ENCODE results near the gene XPO4. TPM values are rescaled to one million over a fixed set of nuclear protein-coding genes. Genes with fewer than 3 reads are reported as not detected.
"Not testable (repeated sequence)": the region's sequence is repeated elsewhere in the genome, so short reads cannot be mapped to it uniquely, and the experiment has no call there.

XPO4 gene
- total and polyA plus RNA-seq, 3 donors from 2014 or later: 13.0 to 31.4 (median 27.6) TPM

DNA sequence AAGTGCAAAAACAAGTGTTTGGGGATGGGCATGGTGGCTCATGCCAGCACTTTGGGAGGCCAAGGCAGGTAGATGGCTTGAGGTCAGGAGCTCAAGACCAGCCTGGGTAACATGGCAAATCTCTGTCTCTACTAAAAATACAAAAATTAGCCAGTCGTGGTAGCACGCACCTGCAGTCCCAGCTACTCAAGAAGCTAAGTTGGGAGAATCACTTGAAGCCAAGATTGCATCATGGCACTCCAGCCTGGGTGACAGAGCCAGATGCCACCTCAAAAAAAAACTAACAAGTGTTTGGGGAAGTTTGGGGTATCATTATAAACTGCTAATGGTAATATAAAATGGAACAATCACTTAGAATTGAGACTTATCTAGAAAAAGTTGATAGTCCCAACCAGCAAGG is 24.6 kb downstream of the XPO4 start:
- no peak for DNase-seq
- TF ChIP-seq, protein P1, sequence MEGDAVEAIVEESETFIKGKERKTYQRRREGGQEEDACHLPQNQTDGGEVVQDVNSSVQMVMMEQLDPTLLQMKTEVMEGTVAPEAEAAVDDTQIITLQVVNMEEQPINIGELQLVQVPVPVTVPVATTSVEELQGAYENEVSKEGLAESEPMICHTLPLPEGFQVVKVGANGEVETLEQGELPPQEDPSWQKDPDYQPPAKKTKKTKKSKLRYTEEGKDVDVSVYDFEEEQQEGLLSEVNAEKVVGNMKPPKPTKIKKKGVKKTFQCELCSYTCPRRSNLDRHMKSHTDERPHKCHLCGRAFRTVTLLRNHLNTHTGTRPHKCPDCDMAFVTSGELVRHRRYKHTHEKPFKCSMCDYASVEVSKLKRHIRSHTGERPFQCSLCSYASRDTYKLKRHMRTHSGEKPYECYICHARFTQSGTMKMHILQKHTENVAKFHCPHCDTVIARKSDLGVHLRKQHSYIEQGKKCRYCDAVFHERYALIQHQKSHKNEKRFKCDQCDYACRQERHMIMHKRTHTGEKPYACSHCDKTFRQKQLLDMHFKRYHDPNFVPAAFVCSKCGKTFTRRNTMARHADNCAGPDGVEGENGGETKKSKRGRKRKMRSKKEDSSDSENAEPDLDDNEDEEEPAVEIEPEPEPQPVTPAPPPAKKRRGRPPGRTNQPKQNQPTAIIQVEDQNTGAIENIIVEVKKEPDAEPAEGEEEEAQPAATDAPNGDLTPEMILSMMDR (IDR thresholded peaks at IDR 0.05): no peak
- no peak for TF ChIP-seq POLR2A (IDR thresholded peaks at IDR 0.05)
- Histone ChIP-seq H3K36me3 (ENCODE audit: low read depth, missing control alignments) (no peaks in the 10 kb centered on the region), H3K4me1 (no peaks in the 10 kb centered on the region), H3K27ac (no peak overlapping the region), H3K9me3 (no peaks in the 10 kb centered on the region), H3K4me3 (no peak overlapping the region), H3K27me3 (no peaks in the 10 kb centered on the region)
- intact Hi-C loops (cut with DNase I; ENCODE audit: low total_unique reads): no loop called here
- WGBS, 2 donors: 85 to 92% methylated on average over 2 of the region's 2 CpGs

DNA sequence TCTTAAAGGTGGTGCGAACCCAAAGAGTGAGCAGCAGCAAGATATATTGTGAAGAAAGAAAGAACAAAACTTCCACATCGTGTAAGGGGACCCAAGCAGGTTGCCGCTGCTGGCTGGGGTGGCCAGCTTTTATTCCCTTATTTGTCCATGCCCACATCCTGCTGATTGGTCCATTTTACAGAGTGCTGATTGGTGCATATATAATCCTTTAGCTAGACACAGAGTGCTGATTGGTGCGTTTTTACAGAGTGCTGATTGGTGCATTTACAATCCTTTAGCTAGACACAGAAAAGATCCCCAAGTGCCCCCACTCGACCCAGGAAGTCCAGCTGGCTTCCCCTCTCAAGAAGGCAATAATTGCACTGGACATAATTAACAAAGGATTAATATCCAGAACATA is 25.7 kb downstream of the XPO4 start:
- H3K4me1 ChIP-seq; H3K27ac ChIP-seq; H3K27me3 ChIP-seq; intact Hi-C loops (cut with DNase I; ENCODE audit: low total_unique reads); DNase-seq; H3K9me3 ChIP-seq; H3K4me3 ChIP-seq; H3K36me3 ChIP-seq (ENCODE audit: low read depth, missing control alignments): not testable (repeated sequence)
- WGBS, 2 donors: 89 to 90% methylated on average over 5 of the region's 5 CpGs

GRCh38 chr13:20874439-20874838 is 28.1 kb downstream of the XPO4 start:
- WGBS, 2 donors: 88 to 97% methylated on average over 8 of the region's 8 CpGs
- H3K4me1 ChIP-seq; intact Hi-C loops (cut with DNase I; ENCODE audit: low total_unique reads); H3K27ac ChIP-seq; DNase-seq; H3K36me3 ChIP-seq (ENCODE audit: low read depth, missing control alignments); H3K27me3 ChIP-seq; H3K9me3 ChIP-seq; H3K4me3 ChIP-seq: not testable (repeated sequence)

DNA sequence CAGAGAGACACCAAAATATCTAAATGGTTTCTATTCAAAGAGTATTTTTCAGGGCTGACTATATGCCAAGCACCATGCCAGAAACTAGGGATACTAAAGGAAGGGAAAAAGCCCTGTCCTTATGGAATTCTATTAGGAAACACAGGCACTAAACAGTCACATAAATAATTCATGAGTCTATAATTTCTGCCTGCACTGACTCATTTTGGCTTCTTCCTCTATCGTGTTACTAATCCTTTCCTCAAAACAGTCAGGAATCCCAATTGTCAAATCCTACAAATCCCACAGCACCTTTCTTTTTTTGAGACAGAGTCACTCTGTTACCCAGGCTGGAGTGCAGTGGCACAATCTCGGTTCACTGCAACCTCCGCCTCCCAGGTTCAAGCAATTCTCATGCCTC is 29.2 kb downstream of the XPO4 start:
- H3K36me3 ChIP-seq (ENCODE audit: low read depth, missing control alignments): no peaks in the 10 kb centered on the region
- TF ChIP-seq POLR2A (IDR thresholded peaks at IDR 0.05): no peak
- TF ChIP-seq, protein P1 (IDR thresholded peaks at IDR 0.05): no peak
- no peak for DNase-seq
- 83% methylated on average over 3 of the region's 3 CpGs for WGBS, 2 donors
- no peak overlapping the region for H3K27ac ChIP-seq
- H3K9me3 ChIP-seq: no peaks in the 10 kb centered on the region
- H3K27me3 ChIP-seq: no peaks in the 10 kb centered on the region
- H3K4me1 ChIP-seq: no peaks in the 10 kb centered on the region
- intact Hi-C loops (cut with DNase I; ENCODE audit: low total_unique reads): no loop called here
- no peak overlapping the region for H3K4me3 ChIP-seq

- H3K9me3 ChIP-seq: no peaks in the 10 kb centered on the region
- no peak overlapping the region for H3K27ac ChIP-seq
- H3K36me3 ChIP-seq (ENCODE audit: low read depth, missing control alignments): no peaks in the 10 kb centered on the region
- DNase-seq: no peak
- no peak overlapping the region for H3K4me3 ChIP-seq
- WGBS, 2 donors: 92 to 96% methylated on average over 4 of the region's 4 CpGs
- no peaks in the 10 kb centered on the region for H3K4me1 ChIP-seq
- TF ChIP-seq POLR2A (IDR thresholded peaks at IDR 0.05): no peak
- TF ChIP-seq, protein P1 (IDR thresholded peaks at IDR 0.05): no peak
- intact Hi-C loops (cut with DNase I; ENCODE audit: low total_unique reads): no loop called here
- no peaks in the 10 kb centered on the region for H3K27me3 ChIP-seq
Measured at GRCh38 chr13:20870829-20871228, 31.7 kb downstream of the XPO4 start.

DNA sequence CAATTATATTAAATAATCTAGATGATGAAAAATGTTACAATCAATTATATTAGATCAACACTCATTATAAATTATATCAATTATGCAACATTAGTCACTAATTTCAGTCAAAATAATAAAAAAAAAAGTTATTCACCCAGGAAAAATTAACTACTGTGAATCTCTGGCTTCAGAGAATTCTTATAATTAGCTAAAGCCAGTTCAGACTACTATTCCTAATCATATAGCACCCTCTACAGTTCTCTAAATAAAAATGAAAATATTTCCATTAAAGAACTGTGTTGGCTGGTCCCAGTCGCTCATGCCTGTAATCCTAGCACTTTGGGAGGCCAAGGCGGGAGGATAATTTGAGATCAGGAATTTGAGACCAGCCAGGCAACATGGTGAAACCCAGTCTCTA is 33.0 kb downstream of the XPO4 start:
- DNase-seq: no peak
- intact Hi-C loops (cut with DNase I; ENCODE audit: low total_unique reads): no loop called here
- Histone ChIP-seq H3K9me3 (no peaks in the 10 kb centered on the region), H3K27me3 (no peaks in the 10 kb centered on the region), H3K4me1 (no peaks in the 10 kb centered on the region), H3K27ac (no peak overlapping the region), H3K36me3 (ENCODE audit: low read depth, missing control alignments) (no peaks in the 10 kb centered on the region), H3K4me3 (no peak overlapping the region)
- 74 to 77% methylated on average over 2 of the region's 2 CpGs for WGBS, 2 donors
- TF ChIP-seq, protein P1 (IDR thresholded peaks at IDR 0.05): no peak
- no peak for TF ChIP-seq POLR2A (IDR thresholded peaks at IDR 0.05)
